Fibroblast of the conjunctiva (primary cell): ENCODE data around the gene MOV10L1.
A peak's percentile ranks its signal among the peaks of the same experiment; 100 is the strongest.
"Not testable (repeated sequence)": the region's sequence is repeated elsewhere in the genome, so short reads cannot be mapped to it uniquely, and the experiment has no call there.

ENCODE experiments used
- DNase-seq: peaks from one replicate; pipeline ENCODE4 v3.0.0-alpha.2; 2010; ENCODE audit warnings: low read depth

The MOV10L1 gene

DNA sequence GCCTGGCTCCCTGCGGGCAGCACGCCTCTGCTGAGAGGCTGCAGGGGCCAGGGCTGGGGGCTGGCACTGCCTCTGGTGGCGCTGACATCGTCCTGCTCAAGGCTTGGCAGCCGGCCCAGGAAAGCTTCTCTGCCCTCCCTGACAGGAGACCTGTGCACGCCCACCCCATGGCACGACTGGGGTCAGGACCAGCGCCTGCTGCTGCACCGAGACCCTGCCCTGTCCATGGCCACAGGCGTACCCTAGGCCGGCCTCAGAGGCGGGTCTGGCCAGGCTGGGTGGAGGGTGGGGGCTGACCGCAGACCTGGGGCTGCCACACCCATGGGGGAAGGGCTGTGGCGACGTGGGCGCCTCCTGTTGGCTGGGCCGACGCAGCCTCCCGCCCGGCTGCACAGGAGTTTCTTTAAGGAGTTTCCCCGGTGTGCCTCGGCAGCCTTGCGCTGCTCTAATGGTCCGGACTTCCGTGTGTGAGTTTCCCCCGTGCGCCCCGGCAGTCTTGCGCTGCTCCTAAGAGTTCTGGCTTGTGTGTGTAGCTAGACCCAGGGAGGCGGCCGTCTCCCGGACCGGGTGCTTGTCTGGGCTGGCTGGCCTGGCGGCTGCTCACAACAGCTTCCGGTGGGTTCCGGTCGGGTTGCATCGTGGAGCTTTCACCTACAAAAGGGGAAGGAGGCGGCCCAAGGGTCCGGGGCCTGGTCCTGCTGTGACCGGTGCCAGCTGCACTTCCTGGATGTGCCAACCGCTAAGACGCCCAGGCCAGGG is 100.6 kb downstream of the MOV10L1 start:
- peak; percentile 36 for DNase-seq

DNA sequence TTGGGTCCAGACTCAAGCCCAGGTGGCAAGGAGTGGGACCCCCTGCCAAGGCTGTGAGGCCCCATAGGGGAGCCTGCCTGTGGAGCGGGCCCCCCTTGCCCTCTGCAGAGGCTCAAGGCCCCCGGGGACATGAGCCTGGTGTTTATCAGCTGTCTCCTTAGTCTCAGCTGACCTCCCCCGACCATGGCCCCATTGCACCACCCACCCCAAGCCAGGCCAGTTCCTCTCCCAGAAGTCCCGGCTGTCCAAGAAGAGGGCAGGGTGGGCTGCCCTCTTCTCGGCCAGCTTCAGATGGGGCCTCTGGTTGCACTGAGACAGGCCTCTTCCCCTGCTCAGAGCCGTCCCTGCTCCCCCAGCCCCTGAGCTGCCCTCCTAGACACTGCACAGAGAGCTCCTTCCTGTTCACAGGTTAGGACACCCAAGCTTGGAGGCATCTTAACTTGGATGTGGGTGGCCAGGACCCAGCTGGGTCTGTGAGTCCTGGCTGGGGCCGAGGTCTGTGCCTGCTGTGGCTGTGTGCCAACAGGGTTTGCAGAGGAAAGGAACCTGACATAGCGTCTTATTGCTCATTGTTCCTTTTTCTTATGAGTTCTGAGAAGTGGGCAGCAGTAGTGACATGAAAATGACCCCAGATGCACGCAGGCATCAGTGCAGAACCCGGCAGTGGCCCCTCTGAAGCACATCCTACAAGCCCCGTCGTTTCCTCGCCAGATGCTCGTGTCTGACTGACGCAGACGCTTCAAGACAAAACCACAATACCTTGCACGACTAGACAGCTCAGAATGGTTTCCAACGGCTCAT is 101.3 kb downstream of the MOV10L1 start:
- no peak for DNase-seq

DNA sequence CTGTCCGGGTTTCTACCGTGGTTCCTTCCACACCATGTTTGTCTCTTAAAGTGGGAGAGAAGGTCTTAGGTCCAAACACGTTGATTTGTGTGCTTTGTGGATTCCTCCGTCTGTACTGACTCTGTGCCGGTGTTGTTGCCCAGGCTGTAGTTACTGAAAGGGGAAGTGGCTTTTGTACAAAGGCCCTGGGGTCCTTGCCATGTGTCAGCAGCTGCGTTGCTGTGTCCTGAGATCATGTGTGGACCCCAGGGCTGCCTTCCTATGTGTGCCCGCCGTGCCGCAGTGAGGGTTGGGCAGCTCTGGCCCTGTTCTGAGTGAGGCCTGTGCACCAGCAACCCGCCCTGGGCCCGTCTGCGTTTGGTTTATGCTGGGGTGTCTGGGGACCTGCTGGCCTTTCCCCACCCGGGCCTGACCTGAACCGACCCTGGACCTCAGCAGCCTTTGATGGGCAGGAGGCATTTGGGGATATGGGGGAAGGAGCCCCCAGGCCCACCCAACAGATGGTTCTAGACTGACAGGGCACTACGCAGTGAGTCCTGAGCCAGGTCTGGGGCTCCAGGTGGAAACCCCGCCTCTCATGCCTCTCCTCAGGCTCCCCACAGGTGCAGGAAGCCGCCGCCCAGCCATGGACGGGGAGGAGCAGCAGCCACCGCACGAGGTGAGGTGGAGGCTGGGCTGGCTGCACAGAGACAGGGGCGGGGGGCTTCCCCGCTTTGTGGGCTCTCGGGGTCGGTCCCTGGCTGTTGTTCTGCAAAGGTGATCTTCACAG is 102.8 kb downstream of the MOV10L1 start:
- DNase-seq, result no peak

GRCh38 chr22:50193621-50194020 is 103.8 kb downstream of the MOV10L1 start:
- DNase-seq, result no peak

DNA sequence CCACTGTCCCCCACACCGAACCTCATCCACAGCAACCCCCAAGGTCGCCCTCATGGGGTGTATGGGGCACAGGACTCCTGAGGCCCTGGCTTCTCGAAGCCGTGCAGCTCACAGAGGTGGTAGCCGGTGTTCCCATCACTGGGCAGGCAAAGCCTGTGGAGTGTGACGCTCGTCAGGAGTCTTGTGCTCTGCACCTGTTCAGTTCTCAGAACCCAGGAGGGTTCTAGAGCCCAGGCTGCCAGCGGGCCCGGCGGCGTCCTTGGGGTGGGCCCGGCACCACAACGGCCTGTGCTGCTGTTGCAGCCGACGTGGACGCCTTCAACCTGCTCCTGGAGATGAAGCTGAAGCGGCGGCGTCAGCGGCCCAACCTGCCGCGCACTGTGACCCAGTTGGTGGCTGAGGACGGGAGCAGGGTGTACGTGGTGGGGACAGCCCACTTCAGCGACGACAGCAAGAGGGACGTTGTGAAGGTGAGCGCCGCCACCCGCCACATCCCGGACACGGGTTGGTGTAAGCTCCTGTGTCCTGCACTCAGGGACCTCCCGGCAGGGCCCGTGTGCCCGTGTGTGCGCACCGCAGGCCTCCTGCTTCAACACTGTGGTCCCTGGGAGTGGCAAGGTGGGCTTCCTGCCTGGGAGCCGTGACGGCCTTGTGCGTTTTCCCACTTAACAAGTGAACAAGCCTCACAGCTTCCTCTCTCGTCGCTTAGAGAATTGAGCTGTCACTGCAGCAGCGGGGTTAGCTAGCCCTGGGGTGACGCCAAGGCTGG is 104.4 kb downstream of the MOV10L1 start:
- DNase-seq, result no peak

- no peak for DNase-seq
These were observed 106.5 kb downstream of the MOV10L1 start for GRCh38 chr22:50196256-50196655.

DNA sequence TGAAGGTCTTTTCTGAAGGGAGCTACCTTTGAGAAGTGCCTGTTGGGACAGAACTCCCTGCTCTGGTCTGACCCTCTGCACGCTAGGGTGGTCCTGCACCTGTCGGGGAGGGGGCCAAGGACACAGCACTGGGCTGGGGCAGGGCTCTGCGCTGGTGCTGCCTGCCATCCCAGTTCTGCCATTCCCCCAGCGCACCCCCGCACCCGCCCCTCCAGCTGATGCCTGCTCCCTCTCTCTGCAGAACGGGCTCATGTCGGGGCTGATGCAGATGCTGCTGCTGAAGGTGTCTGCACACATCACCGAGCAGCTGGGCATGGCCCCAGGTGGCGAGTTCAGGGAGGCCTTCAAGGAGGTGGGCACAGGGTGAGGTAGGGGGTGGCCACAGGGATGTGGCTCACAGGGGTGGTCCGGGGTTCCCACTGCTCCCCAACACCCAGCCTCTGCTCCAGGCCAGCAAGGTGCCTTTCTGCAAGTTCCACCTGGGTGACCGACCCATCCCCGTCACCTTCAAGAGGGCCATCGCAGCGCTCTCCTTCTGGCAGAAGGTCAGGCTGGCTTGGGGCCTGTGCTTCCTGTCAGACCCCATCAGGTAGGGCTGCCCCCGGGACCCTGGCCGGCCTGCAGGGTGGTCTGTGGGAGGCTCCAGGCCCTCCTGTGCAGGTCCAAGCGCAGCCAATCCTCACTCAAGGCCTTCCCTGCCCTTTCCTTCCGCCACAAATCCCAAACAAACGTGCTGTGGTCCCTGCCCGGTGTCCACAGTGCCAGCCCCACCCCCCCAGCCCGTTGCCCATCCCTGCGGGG is 107.4 kb downstream of the MOV10L1 start:
- DNase-seq, result no peak

GRCh38 chr22:50197856-50198623 is 108.2 kb downstream of the MOV10L1 start:
- no peak for DNase-seq

GRCh38 chr22:50198624-50199017 is 108.8 kb downstream of the MOV10L1 start:
- DNase-seq, result no peak

GRCh38 chr22:50199251-50199721 is 109.5 kb downstream of the MOV10L1 start:
- DNase-seq, result no peak

- DNase-seq, result no peak
These were observed 110.1 kb downstream of the MOV10L1 start for GRCh38 chr22:50199829-50200460.

DNA sequence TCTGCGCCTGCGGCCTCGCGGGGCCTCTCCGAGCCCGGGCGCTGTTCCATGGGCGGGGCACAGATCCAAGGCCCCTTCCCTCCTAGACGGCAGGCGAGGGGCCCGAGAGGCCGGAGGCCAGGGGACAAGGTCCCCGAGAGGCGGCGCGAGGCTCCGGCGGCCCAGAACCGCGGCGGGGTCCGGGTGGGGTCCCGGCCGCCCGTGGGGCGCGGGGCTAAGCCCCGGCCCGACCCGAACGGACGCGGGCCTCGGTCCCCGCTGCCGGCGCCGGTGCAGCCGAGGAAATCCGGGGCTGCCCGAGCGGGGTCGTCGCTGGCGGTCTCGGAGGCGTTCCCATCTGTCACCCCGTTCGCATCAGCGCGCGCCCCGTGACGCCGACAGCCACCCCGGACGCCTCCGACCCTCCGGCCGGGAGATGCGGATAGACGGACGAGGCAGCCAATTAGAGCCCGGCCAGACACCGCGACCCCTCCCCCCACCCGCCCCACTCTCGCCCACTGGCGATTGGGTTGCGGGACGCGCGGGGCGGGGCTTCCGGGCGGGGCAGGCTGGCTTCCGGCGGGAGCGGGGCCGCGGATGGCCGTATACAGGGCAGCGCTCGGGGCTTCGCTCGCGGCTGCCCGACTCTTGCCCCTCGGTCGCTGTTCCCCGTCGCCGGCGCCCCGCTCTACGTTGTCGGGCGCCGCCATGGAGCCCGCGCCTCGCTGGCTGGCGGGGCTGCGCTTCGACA is 110.8 kb downstream of the MOV10L1 start, which contains the start of gene SELENOO:
TSS of gene SELENOO (plus strand) at position 551 of the 730 bp plus-strand sequence. CDS start at position 577, 26 bp downstream.
- DNase-seq, result peak; percentile 69

DNA sequence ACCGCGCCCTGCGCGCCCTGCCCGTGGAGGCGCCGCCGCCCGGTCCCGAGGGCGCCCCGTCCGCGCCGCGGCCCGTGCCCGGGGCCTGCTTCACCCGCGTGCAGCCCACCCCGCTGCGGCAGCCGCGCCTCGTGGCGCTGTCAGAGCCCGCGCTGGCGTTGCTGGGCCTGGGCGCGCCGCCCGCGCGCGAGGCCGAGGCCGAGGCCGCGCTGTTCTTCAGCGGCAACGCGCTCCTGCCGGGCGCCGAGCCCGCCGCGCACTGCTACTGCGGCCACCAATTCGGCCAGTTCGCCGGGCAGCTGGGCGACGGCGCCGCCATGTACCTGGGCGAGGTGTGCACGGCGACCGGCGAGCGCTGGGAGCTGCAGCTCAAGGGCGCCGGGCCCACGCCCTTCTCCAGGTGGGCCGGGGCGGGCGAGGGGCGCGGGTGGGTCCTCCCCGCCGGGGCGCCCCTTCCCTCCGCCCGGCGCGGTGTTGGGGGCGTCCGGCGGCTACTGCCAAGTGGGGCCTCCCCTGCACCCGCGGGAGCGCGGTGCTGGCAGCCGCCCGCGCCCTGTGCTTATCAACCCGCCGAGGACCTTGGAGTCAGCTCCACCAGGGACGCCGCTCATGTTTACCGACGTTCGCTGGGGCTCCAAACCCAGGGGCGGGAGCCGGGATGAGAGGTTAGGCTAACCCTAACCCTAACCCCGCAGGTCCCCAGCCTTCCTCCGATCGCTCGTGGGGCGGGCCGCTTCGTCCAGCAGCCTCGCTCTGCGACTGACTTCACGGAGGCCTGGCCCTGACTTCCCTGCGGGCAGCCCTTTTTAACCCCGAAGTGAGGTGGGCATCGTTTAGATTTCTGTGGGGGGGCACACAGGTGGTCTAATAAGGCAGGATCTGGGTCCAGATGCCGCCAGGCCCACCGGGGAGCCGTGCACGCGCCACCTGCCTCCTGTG is 111.7 kb downstream of the MOV10L1 start:
- no peak for DNase-seq

DNA sequence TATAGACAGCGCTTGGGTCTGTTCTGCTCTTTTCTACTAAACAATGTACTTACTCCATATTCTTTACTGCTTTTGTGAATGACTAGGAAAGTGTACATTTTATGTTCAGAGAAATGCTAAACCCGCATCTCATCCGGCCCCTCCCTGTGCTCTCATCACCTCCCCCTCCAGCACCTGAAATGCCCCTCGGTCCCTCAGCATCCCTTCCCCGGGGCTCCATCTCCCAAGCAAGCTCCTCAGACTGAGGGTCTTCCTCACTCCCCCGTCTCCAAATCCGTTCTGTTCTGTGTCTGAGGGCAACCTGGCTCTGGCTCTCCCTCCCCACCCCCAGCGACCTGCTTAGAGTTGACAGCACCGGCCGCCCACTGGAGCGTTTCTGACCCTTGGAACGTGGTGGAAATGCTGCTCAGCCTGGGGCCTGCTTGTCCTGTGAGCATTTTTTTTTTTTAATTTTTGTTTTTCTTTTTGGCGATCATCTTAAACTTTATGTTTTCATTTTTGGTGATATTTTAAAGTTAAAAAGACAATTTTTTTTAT is 112.4 kb downstream of the MOV10L1 start:
- no peak for DNase-seq

DNA sequence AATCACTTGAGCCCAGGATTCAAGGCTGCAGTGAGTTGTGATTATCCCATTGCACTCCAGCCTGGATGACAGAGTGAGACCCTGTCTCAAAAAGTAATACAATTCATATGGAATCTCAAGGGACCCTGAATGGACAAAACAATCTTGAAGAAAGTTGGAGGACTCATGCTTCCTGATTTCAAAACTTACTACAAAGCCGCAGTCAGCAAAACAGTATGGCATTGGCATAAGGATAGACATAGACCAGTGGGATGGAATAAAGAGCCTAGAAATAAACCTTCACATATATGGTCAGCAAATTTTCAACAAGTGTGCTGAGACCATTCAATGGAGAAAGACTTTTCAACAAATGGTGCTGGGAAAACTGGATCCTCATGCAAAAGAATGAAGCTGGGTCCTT is 113.5 kb downstream of the MOV10L1 start:
- DNase-seq, result no peak

DNA sequence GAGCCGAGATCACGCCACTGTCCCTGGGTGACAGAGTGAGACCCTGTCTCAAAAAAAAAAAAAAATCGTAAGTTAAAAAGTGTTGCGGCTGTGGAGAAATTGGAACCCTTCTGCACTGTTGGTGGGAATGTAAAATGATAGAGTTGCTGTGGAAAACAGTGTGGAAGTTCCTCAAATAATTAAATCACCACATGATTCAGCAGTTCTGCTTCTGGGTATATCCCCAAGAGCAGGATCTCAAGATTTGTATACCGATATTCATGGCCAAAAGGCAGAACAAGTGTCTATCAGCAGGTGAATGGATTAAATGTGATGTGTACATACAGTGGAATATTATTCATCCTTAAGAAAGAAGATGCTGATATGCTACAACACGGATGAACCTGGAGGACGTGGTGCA is 114.8 kb downstream of the MOV10L1 start:
- DNase-seq, result no peak

- DNase-seq, result not testable (repeated sequence)
These were observed 115.2 kb downstream of the MOV10L1 start for GRCh38 chr22:50204998-50205397.
